Breast epithelium (tissue), 3 donors: ENCODE results near the gene GTF3C4.

Experiments used
- CTCF ChIP-seq, 3 donors: fragments of 450-650 bp; IDR thresholded peaks; one replicate each; pipeline ENCODE4 v1.5.1; 2016 to 2017; ENCODE audit warnings: antibody characterized with exemption in 3 of 3, mild to moderate bottlenecking in 3 of 3, moderate library complexity in 3 of 3
- POLR2A ChIP-seq: fragments of 450-650 bp; IDR thresholded peaks from one replicate; pipeline ENCODE4 v1.6.1; 2016; ENCODE audit warnings: antibody characterized with exemption, mild to moderate bottlenecking, moderate library complexity

GRCh38 chr9:132743931-132744479, 73.7 kb downstream of the GTF3C4 start:
- TF ChIP-seq CTCF (IDR thresholded peaks at IDR 0.05) = no peak
- TF ChIP-seq POLR2A = no peak
